Breast epithelium (tissue), 4 donors: ENCODE measurements around the gene ABCB1. TPM values are rescaled to one million over a fixed set of nuclear protein-coding genes. Genes with fewer than 3 reads are reported as not detected.

Experiments used
- DNase-seq, 2 donors: peaks; one replicate each; pipeline ENCODE4 v3.0.0-alpha.2; 2019; ENCODE audit warnings: low spot score in 2 of 2
- H3K27ac ChIP-seq, 2 donors: fragments of 200-600 bp; sonication (generic) in 1 of 2; one replicate each; pipeline ENCODE4 v1.5.1; 2016 to 2019; ENCODE audit warnings: mild to moderate bottlenecking in 1 of 2
- H3K27me3 ChIP-seq, 2 donors: fragments of 200-600 bp; sonication (generic) in 1 of 2; one replicate each; pipeline versions ENCODE4 v1.5.1 to v1.6.0; 2017 to 2019; ENCODE audit warnings: control low read depth in 1 of 2, mild to moderate bottlenecking in 1 of 2
- H3K36me3 ChIP-seq: fragments of 200-600 bp; one replicate; pipeline ENCODE4 v1.5.1; 2019
- H3K4me1 ChIP-seq, 2 donors: fragments of 200-600 bp; sonication (generic); one replicate each; pipeline ENCODE4 v1.5.1; 2016 to 2019; ENCODE audit warnings: control low read depth in 1 of 2
- H3K4me3 ChIP-seq, 3 donors: fragments of 200-600 bp; sonication (generic); 1 replicate in 2 of 3; 2 replicates in 1 of 3; pipeline ENCODE4 v1.5.1; 2016 to 2019; ENCODE audit warnings: mild to moderate bottlenecking in 3 of 3, moderate library complexity in 2 of 3
- H3K9me3 ChIP-seq, 2 donors: fragments of 200-600 bp; sonication (generic) in 1 of 2; one replicate each; pipeline ENCODE4 v1.5.1; 2016 to 2019; ENCODE audit warnings: control low read depth in 1 of 2
- POLR2A ChIP-seq: fragments of 450-650 bp; IDR thresholded peaks from one replicate; pipeline ENCODE4 v1.6.1; 2016; ENCODE audit warnings: antibody characterized with exemption, mild to moderate bottlenecking, moderate library complexity
- POLR2AphosphoS5 ChIP-seq, 3 donors: sonication (generic); formaldehyde crosslinking; IDR thresholded peaks; one replicate each; pipeline ENCODE4 v1.6.1; 2017; ENCODE audit warnings: antibody characterized with exemption in 3 of 3
- intact Hi-C: fragments of 100-400 bp; cut with DNase I; formaldehyde crosslinking; loops from one replicate; pipeline ENCODE4 v1.15.1; 2023; ENCODE audit warnings: low total_unique reads
- total RNA-seq, 3 donors: library from RNA; depleted of rRNA; stranded (reverse); fragments of >200 nt; gene quantifications; one replicate each; pipeline ENCODE4 v1.1.0, GENCODE V29; 2016
- TF ChIP-seq, protein P1 (sequence below), 3 donors: fragments of 450-650 bp; IDR thresholded peaks; one replicate each; pipeline ENCODE4 v1.5.1; 2016 to 2017; ENCODE audit warnings: antibody characterized with exemption in 3 of 3, mild to moderate bottlenecking in 3 of 3, moderate library complexity in 3 of 3

The ABCB1 gene
- total RNA-seq, 3 donors from 2014 or later, result 3.2 to 14.9 (median 12.8) TPM

DNA sequence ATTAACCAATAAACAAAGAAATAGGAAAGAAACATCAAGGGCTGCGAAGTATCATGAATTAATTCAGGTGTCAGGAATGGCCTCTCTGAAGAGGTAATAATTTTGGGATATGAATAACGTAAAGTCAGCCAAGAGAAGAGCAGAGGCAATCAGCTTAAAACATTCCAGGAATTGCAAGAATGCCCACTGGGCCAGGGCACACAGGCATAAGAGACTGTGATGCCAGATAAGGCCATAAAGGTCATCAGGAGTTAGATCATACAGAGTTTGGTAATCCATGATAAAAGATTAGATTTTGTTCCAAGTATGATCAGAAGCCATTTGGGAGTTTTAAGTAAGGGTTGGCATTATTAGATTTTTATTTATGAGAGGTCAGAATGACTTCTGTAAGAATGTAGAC is 72.0 kb downstream of the ABCB1 start:
- TF ChIP-seq POLR2A, result no peak
- no peak for TF ChIP-seq POLR2AphosphoS5 (IDR thresholded peaks at IDR 0.05)
- TF ChIP-seq, protein P1, sequence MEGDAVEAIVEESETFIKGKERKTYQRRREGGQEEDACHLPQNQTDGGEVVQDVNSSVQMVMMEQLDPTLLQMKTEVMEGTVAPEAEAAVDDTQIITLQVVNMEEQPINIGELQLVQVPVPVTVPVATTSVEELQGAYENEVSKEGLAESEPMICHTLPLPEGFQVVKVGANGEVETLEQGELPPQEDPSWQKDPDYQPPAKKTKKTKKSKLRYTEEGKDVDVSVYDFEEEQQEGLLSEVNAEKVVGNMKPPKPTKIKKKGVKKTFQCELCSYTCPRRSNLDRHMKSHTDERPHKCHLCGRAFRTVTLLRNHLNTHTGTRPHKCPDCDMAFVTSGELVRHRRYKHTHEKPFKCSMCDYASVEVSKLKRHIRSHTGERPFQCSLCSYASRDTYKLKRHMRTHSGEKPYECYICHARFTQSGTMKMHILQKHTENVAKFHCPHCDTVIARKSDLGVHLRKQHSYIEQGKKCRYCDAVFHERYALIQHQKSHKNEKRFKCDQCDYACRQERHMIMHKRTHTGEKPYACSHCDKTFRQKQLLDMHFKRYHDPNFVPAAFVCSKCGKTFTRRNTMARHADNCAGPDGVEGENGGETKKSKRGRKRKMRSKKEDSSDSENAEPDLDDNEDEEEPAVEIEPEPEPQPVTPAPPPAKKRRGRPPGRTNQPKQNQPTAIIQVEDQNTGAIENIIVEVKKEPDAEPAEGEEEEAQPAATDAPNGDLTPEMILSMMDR (IDR thresholded peaks at IDR 0.05), result no peak
- Histone ChIP-seq H3K9me3 (no peaks in the 10 kb centered on the region), H3K27ac (no peak overlapping the region), H3K4me1 (no peaks in the 10 kb centered on the region), H3K4me3 (no peak overlapping the region), H3K27me3 (no peaks in the 10 kb centered on the region), H3K36me3 (no peaks in the 10 kb centered on the region)
- intact Hi-C loops, result no loop called here
- DNase-seq, result no peak

DNA sequence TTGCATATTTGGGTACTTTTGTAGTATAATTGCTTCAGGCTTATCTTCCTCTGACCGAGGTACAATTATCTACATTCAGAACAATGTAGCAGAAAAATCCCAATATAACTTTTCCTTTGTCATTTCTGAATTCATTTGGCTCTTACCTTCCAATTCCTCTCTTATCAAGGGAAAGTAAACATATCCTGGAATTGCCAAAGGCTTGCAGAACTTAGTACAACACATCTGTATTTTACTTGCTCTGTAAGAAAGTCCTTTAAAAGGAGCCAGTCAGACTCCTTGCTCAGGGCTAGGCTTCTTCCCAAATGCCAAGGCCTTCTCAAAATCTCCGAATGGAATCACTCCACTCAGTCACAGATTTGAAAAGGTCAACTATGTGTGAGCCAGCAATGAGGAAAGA is 81.9 kb downstream of the ABCB1 start:
- no peak for DNase-seq
- Histone ChIP-seq H3K4me3 (no peak overlapping the region), H3K27ac (no peak overlapping the region), H3K9me3 (no peaks in the 10 kb centered on the region), H3K27me3 (no peaks in the 10 kb centered on the region), H3K36me3 (no peaks in the 10 kb centered on the region), H3K4me1 (no peaks in the 10 kb centered on the region)
- intact Hi-C loops, result no loop called here
- TF ChIP-seq POLR2AphosphoS5 (IDR thresholded peaks at IDR 0.05) (no peak), POLR2A (no peak)
- TF ChIP-seq, protein P1 (IDR thresholded peaks at IDR 0.05), result no peak

DNA sequence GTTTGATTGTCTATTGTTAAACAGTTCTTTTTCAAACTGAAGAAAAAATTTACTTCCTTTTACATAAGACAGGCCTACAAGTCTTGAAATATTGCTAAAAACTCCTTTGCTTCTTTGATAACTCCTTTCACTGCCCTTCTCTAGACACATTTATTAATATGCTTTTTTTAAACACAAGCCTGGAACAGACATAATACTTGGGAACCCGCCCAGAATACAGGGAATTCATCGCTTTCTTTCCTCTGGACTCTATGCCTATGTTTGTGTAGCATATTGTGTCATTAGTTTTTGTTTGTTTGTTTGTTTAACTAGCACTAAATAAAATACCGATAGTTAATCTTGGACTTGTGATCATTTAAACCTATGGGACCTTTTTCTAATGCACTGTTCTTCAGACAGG is 82.8 kb downstream of the ABCB1 start:
- no peak overlapping the region for H3K4me3 ChIP-seq
- H3K9me3 ChIP-seq, result no peaks in the 10 kb centered on the region
- TF ChIP-seq, protein P1 (IDR thresholded peaks at IDR 0.05), result no peak
- TF ChIP-seq POLR2AphosphoS5 (IDR thresholded peaks at IDR 0.05) (no peak), POLR2A (no peak)
- no peak for DNase-seq
- no peaks in the 10 kb centered on the region for H3K36me3 ChIP-seq
- no peaks in the 10 kb centered on the region for H3K4me1 ChIP-seq
- no peaks in the 10 kb centered on the region for H3K27me3 ChIP-seq
- intact Hi-C loops, result no loop called here
- H3K27ac ChIP-seq, result no peak overlapping the region

- no peak overlapping the region for H3K27ac ChIP-seq
- H3K9me3 ChIP-seq, result no peaks in the 10 kb centered on the region
- no peak overlapping the region for H3K4me3 ChIP-seq
- no peaks in the 10 kb centered on the region for H3K27me3 ChIP-seq
- TF ChIP-seq POLR2A (no peak), POLR2AphosphoS5 (IDR thresholded peaks at IDR 0.05) (no peak)
- TF ChIP-seq, protein P1 (IDR thresholded peaks at IDR 0.05), result no peak
- DNase-seq, result no peak
- no peaks in the 10 kb centered on the region for H3K4me1 ChIP-seq
- intact Hi-C loops, result no loop called here
- no peaks in the 10 kb centered on the region for H3K36me3 ChIP-seq
Measured at GRCh38 chr7:87517136-87517815, 83.4 kb downstream of the ABCB1 start.

DNA sequence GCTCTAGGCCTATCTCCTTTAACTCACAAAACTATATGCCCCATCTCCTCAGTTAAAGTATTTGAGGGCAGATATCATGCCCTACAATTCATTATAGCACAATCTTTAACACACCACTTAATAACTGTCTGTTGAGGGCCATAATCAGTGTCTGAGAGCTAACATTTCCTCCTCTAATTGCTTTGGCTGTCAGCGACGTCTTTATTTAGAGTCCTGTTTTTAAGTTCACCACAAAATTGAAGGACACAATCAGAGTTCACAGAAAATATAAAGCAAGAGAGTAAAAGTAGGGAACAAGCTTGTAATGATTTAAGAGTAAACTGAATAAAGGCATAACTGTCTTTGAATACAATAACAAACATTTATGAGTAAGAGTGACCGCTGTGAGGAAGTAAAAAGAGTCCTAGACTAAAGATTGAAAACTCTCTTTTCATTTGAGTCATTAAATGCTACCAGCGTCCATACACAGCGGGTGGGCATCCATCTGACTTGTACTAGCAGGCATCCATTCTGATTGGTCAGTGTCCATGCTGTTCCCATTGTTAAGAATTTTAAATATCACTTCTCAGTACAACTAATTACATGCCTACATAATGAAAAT is 86.8 kb downstream of the ABCB1 start:
- Histone ChIP-seq H3K36me3 (no peaks in the 10 kb centered on the region), H3K4me1 (no peaks in the 10 kb centered on the region), H3K9me3 (no peaks in the 10 kb centered on the region), H3K4me3 (no peak overlapping the region), H3K27ac (no peak overlapping the region), H3K27me3 (no peaks in the 10 kb centered on the region)
- TF ChIP-seq POLR2A, result no peak
- TF ChIP-seq POLR2AphosphoS5 (IDR thresholded peaks at IDR 0.05), result no peak
- TF ChIP-seq, protein P1 (IDR thresholded peaks at IDR 0.05), result no peak
- no peak for DNase-seq
- intact Hi-C loops, result no loop called here
